Adipocyte (in vitro differentiated cells): ENCODE results near the gene NRAP.
A peak's percentile ranks its signal among the peaks of the same experiment; 100 is the strongest.

Experiments
- DNase-seq: peaks from one replicate; pipeline ENCODE4 v3.0.0-alpha.2; 2015; ENCODE audit warnings: low read depth
- H3K27me3 ChIP-seq: replicated peaks from 2 replicates; pipeline ENCODE4 v1.7.0; 2013; ENCODE audit warnings: mild to moderate bottlenecking, low read length, moderate library complexity; ENCODE audit not compliant: control insufficient read depth, insufficient read depth
- H3K36me3 ChIP-seq: 2 replicates; pipeline ENCODE4 v1.7.0; 2013; ENCODE audit warnings: low read length, mild to moderate bottlenecking, moderate library complexity; ENCODE audit not compliant: control insufficient read depth, insufficient read depth, severe bottlenecking
- H3K4me1 ChIP-seq: 2 replicates; pipeline ENCODE4 v1.7.0; 2013; ENCODE audit warnings: mild to moderate bottlenecking, low read length, moderate library complexity; ENCODE audit not compliant: control insufficient read depth, insufficient read depth
- H3K4me3 ChIP-seq: 2 replicates; pipeline ENCODE4 v1.7.0; 2013; ENCODE audit warnings: mild to moderate bottlenecking, low read length, moderate library complexity
- H3K9ac ChIP-seq: 2 replicates; pipeline ENCODE4 v1.7.0; 2013; ENCODE audit warnings: mild to moderate bottlenecking, low read length, moderate library complexity
- H3K9me3 ChIP-seq: 2 replicates; pipeline ENCODE4 v1.7.0; 2013; ENCODE audit warnings: mild to moderate bottlenecking, low read length, moderate library complexity; ENCODE audit not compliant: control insufficient read depth

NRAP gene

DNA sequence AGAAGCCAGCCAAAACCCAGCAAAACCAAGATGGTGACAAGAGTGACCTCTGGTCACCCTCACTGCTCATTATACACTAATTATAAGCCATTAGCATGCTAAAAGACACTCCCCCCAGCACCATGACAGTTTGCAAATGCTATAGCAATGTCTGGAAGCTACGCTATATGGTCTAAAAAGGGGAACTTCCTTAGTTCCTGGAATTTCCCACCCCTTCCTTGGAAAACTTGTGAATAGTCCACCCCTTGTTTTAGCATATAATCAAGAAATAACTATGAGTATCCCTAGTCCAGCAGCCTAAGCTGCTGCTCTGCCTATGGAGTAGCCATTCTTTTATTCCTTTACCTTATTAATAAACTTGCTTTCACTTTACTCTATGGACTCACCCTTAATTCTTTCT lies 31.9 kb upstream of the NRAP start:
- no peak overlapping the region for H3K9ac ChIP-seq
- H3K9me3 ChIP-seq = peaks cover 13% of the 10 kb centered on the region
- no peak for DNase-seq
- H3K27me3 ChIP-seq = no peaks in the 10 kb centered on the region
- H3K4me3 ChIP-seq = no peak overlapping the region
- H3K36me3 ChIP-seq = peaks cover 67% of the 10 kb centered on the region
- no peaks in the 10 kb centered on the region for H3K4me1 ChIP-seq

DNA sequence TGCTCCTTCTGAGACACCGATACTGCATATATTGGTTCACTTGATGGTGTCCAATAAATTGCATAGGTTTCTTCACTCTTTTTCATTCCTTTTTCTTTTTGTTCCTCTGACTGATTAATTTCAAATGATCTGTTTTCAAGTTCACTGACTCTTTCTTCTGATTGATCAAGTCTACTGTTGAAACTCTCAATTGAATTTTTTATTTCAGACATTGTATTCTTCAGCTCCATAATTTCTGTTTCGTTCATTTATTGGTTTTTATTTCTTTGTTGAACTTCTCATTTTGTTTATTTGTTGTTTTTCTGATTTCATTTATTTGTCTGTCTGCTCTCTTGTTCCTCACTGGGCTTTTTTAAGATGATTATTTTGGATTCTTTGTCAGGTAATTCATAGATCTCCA lies 29.5 kb upstream of the NRAP start:
- Histone ChIP-seq H3K27me3 (no peaks in the 10 kb centered on the region), H3K9me3 (peaks cover 13% of the 10 kb centered on the region), H3K9ac (no peak overlapping the region), H3K36me3 (peaks cover 44% of the 10 kb centered on the region), H3K4me1 (no peaks in the 10 kb centered on the region), H3K4me3 (no peak overlapping the region)
- no peak for DNase-seq

DNA sequence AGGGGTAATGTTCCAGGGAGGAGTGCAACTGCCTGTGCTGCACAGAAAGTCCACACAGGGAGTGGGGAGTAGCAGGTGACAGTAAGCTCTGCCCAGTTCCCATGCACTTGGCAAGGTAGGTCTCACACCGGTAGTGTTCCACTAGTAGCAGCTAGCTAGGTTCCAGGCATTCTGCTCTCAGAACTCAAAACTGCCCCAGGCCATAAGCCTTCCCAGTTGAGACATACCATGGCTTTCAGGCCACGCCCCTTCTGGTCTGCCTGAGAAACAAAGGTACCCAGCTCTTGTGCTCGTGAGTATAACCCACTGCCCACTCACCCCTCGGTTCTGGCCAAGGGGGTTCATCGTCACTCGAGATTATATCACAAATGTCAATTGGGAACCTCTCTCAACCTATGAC lies 28.4 kb upstream of the NRAP start:
- DNase-seq = no peak
- Histone ChIP-seq H3K9me3 (peaks cover 16% of the 10 kb centered on the region), H3K27me3 (no peaks in the 10 kb centered on the region), H3K4me1 (no peaks in the 10 kb centered on the region), H3K36me3 (peaks cover 35% of the 10 kb centered on the region), H3K4me3 (no peak overlapping the region), H3K9ac (no peak overlapping the region)

DNA sequence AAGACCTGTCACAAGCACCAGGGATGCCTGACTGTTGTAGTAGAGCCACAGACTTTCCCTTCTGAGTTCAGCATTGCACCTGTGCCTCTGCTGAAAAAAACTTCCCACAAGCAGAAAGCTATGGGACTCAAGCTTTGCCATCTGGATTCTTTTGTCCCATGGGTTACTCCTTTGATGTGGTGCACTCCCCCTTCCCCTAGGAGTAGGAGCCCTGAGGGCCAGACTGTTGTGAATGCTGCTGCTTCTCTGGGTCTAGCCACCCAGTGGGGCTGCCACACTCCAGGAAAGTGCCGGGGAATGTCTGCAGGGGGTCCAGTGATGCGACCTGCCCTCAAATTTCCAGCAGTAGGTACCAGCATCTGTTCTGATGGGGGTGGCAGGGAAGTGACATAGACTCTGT lies 27.5 kb upstream of the NRAP start:
- peaks cover 24% of the 10 kb centered on the region for H3K9me3 ChIP-seq
- no peaks in the 10 kb centered on the region for H3K4me1 ChIP-seq
- H3K9ac ChIP-seq = no peak overlapping the region
- no peak for DNase-seq
- H3K4me3 ChIP-seq = no peak overlapping the region
- peaks cover 37% of the 10 kb centered on the region for H3K36me3 ChIP-seq
- no peaks in the 10 kb centered on the region for H3K27me3 ChIP-seq

DNA sequence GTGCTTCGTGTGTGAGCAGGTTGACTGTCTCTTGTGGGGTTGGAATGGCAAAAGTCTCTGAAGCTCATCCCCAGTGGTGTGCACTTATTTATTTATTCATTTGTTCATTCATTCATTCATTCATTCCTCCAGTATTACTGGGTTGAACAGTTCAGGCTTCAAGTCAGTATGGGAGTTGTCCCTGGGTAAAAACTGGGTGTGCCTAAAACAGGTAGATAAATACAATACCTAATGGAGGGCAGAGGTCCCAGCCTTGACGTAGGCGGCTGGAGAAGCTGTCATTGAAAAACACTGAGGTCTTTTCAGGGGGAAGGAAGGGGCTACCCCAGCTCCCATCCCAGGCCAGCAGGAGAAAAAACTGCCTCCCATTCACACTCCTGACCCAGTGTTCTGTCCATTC lies 26.9 kb upstream of the NRAP start:
- Histone ChIP-seq H3K4me3 (no peak overlapping the region), H3K4me1 (no peaks in the 10 kb centered on the region), H3K36me3 (peaks cover 37% of the 10 kb centered on the region), H3K27me3 (no peaks in the 10 kb centered on the region), H3K9ac (no peak overlapping the region), H3K9me3 (peaks cover 24% of the 10 kb centered on the region)
- no peak for DNase-seq

DNA sequence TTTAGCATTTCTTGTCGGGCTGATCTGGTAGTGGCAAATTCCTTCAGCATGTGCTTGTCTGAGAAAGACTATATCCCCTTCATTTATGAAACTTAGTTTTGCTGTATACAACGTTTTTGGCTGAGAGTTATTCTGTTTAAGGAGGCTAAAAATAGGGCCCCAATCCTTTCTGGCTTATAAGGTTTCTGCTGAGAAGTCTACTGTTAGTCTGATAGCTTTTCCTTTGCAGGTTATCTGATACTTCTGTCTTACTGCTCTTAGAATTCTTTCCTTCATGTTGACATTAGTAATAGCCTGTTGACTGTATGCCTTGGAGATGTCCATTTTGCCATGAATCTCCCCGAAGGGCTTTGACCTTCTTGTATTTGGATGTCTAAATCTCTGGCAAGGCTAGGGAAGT lies 25.7 kb upstream of the NRAP start:
- peaks cover 24% of the 10 kb centered on the region for H3K9me3 ChIP-seq
- no peak overlapping the region for H3K9ac ChIP-seq
- H3K27me3 ChIP-seq = no peaks in the 10 kb centered on the region
- peaks cover 37% of the 10 kb centered on the region for H3K36me3 ChIP-seq
- H3K4me3 ChIP-seq = no peak overlapping the region
- no peaks in the 10 kb centered on the region for H3K4me1 ChIP-seq
- DNase-seq = no peak

DNA sequence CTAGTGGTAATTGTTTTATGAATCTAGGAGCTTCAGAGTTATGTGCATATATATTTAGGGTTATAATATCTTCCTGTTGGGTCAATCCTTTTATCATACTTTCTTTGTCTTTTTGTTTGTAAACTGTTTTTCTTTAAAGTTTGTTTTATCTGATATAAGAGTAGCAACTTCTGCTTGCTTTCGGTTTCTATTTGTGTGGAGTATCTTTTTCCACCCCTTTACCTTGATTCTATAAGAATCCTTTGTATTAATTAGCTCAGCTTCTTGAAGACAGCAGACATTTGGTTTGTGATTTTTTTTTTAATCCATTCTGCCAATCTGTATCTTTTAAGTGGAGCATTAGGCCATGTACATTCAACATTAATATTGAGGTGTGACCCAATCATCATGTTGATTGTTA lies 25.2 kb upstream of the NRAP start:
- Histone ChIP-seq H3K4me1 (no peaks in the 10 kb centered on the region), H3K4me3 (no peak overlapping the region), H3K36me3 (peaks cover 33% of the 10 kb centered on the region), H3K9me3 (peaks cover 24% of the 10 kb centered on the region), H3K27me3 (no peaks in the 10 kb centered on the region), H3K9ac (no peak overlapping the region)
- no peak for DNase-seq

DNA sequence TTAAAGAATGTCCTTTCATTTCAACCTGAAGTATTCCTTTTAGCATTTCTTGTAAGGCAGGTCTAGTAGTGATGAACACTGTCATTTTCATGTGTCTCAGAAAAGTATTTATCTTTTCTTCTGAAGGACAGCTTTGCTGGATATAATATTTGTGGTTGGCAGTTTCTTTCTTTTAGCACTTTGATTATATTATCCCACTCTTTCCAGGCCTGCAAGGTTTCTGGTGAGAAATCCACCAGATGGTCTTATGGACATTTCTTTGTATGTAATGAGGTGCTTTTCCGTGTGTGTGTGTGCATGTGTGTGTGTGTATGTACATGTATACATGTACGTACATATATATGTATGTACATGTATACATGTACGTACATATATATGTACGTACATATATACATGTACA lies 23.2 kb upstream of the NRAP start:
- Histone ChIP-seq H3K9ac (no peak overlapping the region), H3K4me1 (no peaks in the 10 kb centered on the region), H3K27me3 (no peaks in the 10 kb centered on the region), H3K9me3 (peaks cover 10% of the 10 kb centered on the region), H3K36me3 (peaks cover 23% of the 10 kb centered on the region), H3K4me3 (no peak overlapping the region)
- no peak for DNase-seq

DNA sequence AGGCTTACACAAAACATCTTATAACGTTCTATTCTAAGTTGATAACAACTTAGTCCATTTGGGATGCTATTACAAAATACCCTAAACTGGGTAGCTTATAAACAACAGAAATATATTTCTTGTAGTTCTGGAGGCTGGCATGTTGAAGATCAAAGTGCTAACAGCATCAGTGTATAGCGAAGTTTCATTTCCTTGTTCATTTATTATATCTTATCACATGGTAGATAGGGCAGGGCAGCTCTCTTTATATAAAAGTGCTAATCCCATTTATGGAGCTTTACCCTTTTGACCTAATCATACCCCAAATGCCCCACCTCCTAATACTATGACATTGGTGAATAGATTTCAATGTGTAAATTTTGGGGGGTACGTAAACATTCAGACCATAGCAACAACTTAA lies 22.2 kb upstream of the NRAP start:
- no peaks in the 10 kb centered on the region for H3K27me3 ChIP-seq
- H3K4me1 ChIP-seq = peaks cover 10% of the 10 kb centered on the region
- H3K9ac ChIP-seq = no peak overlapping the region
- peaks cover 10% of the 10 kb centered on the region for H3K9me3 ChIP-seq
- peaks cover 14% of the 10 kb centered on the region for H3K36me3 ChIP-seq
- no peak for DNase-seq
- H3K4me3 ChIP-seq = no peak overlapping the region

DNA sequence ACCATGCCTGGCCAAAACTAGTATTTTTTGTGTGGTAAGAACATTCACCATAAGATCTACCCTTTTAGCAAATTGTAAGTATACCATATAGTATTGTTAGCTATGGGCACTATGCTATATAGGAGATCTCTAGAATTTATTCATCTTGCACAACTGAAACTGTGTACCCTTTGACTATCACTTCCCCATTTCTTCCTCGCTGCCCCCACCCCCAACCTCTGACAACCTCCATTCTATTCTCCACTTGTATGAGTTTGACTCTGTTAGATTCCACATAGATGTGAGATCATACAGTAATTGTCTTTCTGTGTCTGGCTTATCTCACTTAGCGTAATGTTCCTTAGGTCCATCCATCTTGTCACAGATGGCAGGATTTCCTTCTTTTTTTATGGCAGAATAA lies 19.5 kb upstream of the NRAP start:
- no peak for DNase-seq
- no peak overlapping the region for H3K4me3 ChIP-seq
- H3K9me3 ChIP-seq = peaks cover 10% of the 10 kb centered on the region
- H3K4me1 ChIP-seq = peaks cover 13% of the 10 kb centered on the region
- H3K9ac ChIP-seq = no peak overlapping the region
- H3K36me3 ChIP-seq = peaks cover 14% of the 10 kb centered on the region
- H3K27me3 ChIP-seq = no peaks in the 10 kb centered on the region

DNA sequence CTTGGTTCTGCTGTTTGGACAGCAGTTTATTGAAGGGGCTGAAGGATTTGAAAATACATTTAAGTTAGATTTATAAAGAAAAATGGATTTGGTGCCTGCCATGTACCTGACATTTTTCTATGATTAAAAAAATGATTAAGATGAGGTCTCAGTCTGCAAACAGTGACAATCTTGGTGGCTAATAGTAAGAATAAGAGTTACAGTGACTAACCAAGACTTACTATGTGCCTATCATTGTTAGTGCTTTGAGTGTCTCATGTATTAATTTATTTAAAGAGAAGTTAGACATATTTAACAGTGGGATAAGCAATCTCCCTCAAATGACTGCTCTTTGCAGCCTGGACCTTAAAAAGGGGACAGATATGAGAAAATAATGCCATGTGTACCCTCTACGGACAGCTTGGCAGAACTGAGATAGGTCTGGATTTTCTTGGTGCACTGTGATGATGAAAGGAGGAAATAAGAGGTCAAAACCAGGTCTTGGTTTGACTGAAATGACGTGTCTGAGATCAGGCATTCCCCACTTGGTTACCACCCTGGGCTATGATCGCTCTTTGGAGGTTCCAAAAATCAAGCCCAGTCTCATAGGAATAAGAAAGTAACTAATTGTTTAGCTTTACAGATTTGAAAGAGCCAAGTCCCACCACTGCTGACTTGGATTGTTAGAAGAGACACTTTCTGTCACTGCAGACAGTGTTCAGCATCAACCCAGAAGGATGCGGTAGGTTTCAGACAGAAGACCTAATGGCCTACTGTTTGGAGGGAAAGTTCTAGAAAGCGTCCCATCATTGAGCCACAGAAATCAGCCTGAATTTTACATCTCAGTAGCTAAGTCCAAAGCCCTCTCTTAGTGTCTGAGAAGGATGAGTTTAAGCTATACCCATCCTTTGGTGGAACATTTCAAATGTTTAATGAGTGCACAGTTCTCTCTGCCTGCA lies 18.0 kb upstream of the NRAP start:
- Histone ChIP-seq H3K9ac (peak overlapping the region; percentile 99), H3K4me3 (peak overlapping the region; percentile 98), H3K9me3 (peaks cover 3% of the 10 kb centered on the region), H3K4me1 (peaks cover 13% of the 10 kb centered on the region), H3K27me3 (no peaks in the 10 kb centered on the region), H3K36me3 (peaks cover 8% of the 10 kb centered on the region)
- no peak for DNase-seq
